Measurements from ENCODE around the gene AATF.

Gene AATF

GRCh38 chr17:36975922-36976515 is 27.3 kb downstream of the AATF start:
- Histone ChIP-seq H4K20me1 (ENCODE audit: insufficient read depth, low read length) (peaks cover 3% of the 10 kb centered on the region; the same call in 1 of the 2 replicates), H3K4me1 (ENCODE audit: low read length) (no peaks in the 10 kb centered on the region), H3K9ac (ENCODE audit: low read length) (no peak overlapping the region), H3K4me2 (ENCODE audit: low read depth, low read length) (no peak overlapping the region), H3K27me3 (replicated peaks; ENCODE audit: insufficient read depth, low read length) (no peaks in the 10 kb centered on the region), H3K4me3 (ENCODE audit: low read length) (no peak overlapping the region), H2AFZ (ENCODE audit: low read length) (no peak overlapping the region), H3K27ac (ENCODE audit: low read length) (no peak overlapping the region), H3F3A (ENCODE audit: insufficient read depth, low read length) (no peaks in the 10 kb centered on the region), H3K79me2 (ENCODE audit: low read length) (peaks cover 87% of the 10 kb centered on the region), H3K36me3 (replicated peaks; ENCODE audit: insufficient read depth, low read length) (no peaks in the 10 kb centered on the region), H3K9me2 (replicated peaks; ENCODE audit: insufficient read depth, low read length) (no peaks in the 10 kb centered on the region), H3K9me3 (replicated peaks; ENCODE audit: insufficient read depth, low read length) (no peaks in the 10 kb centered on the region)
- no peak for DNase-seq
- no peak for TF ChIP-seq EZH2 (optimal IDR thresholded peaks at IDR 0.05; ENCODE audit: low read depth, low read length)

- Histone ChIP-seq H3K27ac (ENCODE audit: low read length) (no peak overlapping the region), H3K79me2 (ENCODE audit: low read length) (peaks cover 80% of the 10 kb centered on the region), H3F3A (ENCODE audit: insufficient read depth, low read length) (no peaks in the 10 kb centered on the region), H2AFZ (ENCODE audit: low read length) (no peak overlapping the region), H3K4me1 (ENCODE audit: low read length) (no peaks in the 10 kb centered on the region), H3K9me3 (replicated peaks; ENCODE audit: insufficient read depth, low read length) (no peaks in the 10 kb centered on the region), H3K4me2 (ENCODE audit: low read depth, low read length) (no peak overlapping the region), H3K9me2 (replicated peaks; ENCODE audit: insufficient read depth, low read length) (no peaks in the 10 kb centered on the region), H3K27me3 (replicated peaks; ENCODE audit: insufficient read depth, low read length) (no peaks in the 10 kb centered on the region), H4K20me1 (ENCODE audit: insufficient read depth, low read length) (peaks cover 3% of the 10 kb centered on the region; the same call in 1 of the 2 replicates), H3K36me3 (replicated peaks; ENCODE audit: insufficient read depth, low read length) (no peaks in the 10 kb centered on the region), H3K9ac (ENCODE audit: low read length) (no peak overlapping the region), H3K4me3 (ENCODE audit: low read length) (no peak overlapping the region)
- TF ChIP-seq CTCF (IDR thresholded peaks at IDR 0.05; ENCODE audit: low read length): no peak
- TF ChIP-seq EZH2phosphoT487 (IDR thresholded peaks at IDR 0.05; ENCODE audit: low read length): no peak
- TF ChIP-seq EZH2 (optimal IDR thresholded peaks at IDR 0.05; ENCODE audit: low read depth, low read length): no peak
- DNase-seq: no peak
These were observed 28.3 kb downstream of the AATF start for GRCh38 chr17:36977066-36977465.

- no peak for DNase-seq
- Histone ChIP-seq H3K9ac (ENCODE audit: low read length) (no peak overlapping the region), H3K27me3 (replicated peaks; ENCODE audit: insufficient read depth, low read length) (no peaks in the 10 kb centered on the region), H3F3A (ENCODE audit: insufficient read depth, low read length) (no peaks in the 10 kb centered on the region), H3K9me3 (replicated peaks; ENCODE audit: insufficient read depth, low read length) (no peaks in the 10 kb centered on the region), H4K20me1 (ENCODE audit: insufficient read depth, low read length) (peaks cover 3% of the 10 kb centered on the region; the same call in 1 of the 2 replicates), H3K9me2 (replicated peaks; ENCODE audit: insufficient read depth, low read length) (no peaks in the 10 kb centered on the region), H3K27ac (ENCODE audit: low read length) (no peak overlapping the region), H3K4me1 (ENCODE audit: low read length) (no peaks in the 10 kb centered on the region), H3K4me3 (ENCODE audit: low read length) (no peak overlapping the region), H2AFZ (ENCODE audit: low read length) (no peak overlapping the region), H3K36me3 (replicated peaks; ENCODE audit: insufficient read depth, low read length) (no peaks in the 10 kb centered on the region), H3K79me2 (ENCODE audit: low read length) (peaks cover 82% of the 10 kb centered on the region), H3K4me2 (ENCODE audit: low read depth, low read length) (no peak overlapping the region)
- TF ChIP-seq CTCF (IDR thresholded peaks at IDR 0.05; ENCODE audit: low read length) (no peak), EZH2 (optimal IDR thresholded peaks at IDR 0.05; ENCODE audit: low read depth, low read length) (no peak)
These were observed 28.8 kb downstream of the AATF start for GRCh38 chr17:36977568-36977967.

- TF ChIP-seq EZH2 (optimal IDR thresholded peaks at IDR 0.05; ENCODE audit: low read depth, low read length): no peak
- TF ChIP-seq EZH2phosphoT487 (IDR thresholded peaks at IDR 0.05; ENCODE audit: low read length): no peak
- TF ChIP-seq CTCF (IDR thresholded peaks at IDR 0.05; ENCODE audit: low read length): no peak
- H3K4me3 ChIP-seq (ENCODE audit: low read length): no peak overlapping the region
- H4K20me1 ChIP-seq (ENCODE audit: insufficient read depth, low read length): peaks cover 3% of the 10 kb centered on the region; the same call in 1 of the 2 replicates
- H3K9ac ChIP-seq (ENCODE audit: low read length): no peak overlapping the region
- no peak overlapping the region for H3K4me2 ChIP-seq (ENCODE audit: low read depth, low read length)
- H3K36me3 ChIP-seq (replicated peaks; ENCODE audit: insufficient read depth, low read length): no peaks in the 10 kb centered on the region
- H3K9me2 ChIP-seq (replicated peaks; ENCODE audit: insufficient read depth, low read length): no peaks in the 10 kb centered on the region
- H3K9me3 ChIP-seq (replicated peaks; ENCODE audit: insufficient read depth, low read length): no peaks in the 10 kb centered on the region
- no peak for DNase-seq
- H3F3A ChIP-seq (ENCODE audit: insufficient read depth, low read length): no peaks in the 10 kb centered on the region
- no peak overlapping the region for H2AFZ ChIP-seq (ENCODE audit: low read length)
- no peak overlapping the region for H3K27ac ChIP-seq (ENCODE audit: low read length)
- H3K79me2 ChIP-seq (ENCODE audit: low read length): peaks cover 79% of the 10 kb centered on the region
- H3K27me3 ChIP-seq (replicated peaks; ENCODE audit: insufficient read depth, low read length): no peaks in the 10 kb centered on the region
- H3K4me1 ChIP-seq (ENCODE audit: low read length): no peaks in the 10 kb centered on the region
These were observed 30.2 kb downstream of the AATF start for GRCh38 chr17:36978810-36979564.
